ENCODE data around the gene ENPP1. TPM values are rescaled to one million over a fixed set of nuclear protein-coding genes. Genes with fewer than 3 reads are reported as not detected.

ENPP1 gene
- polyA plus RNA-seq, 1 of the 3 experiments (the other 2 are of a cell fraction), result not detected

DNA sequence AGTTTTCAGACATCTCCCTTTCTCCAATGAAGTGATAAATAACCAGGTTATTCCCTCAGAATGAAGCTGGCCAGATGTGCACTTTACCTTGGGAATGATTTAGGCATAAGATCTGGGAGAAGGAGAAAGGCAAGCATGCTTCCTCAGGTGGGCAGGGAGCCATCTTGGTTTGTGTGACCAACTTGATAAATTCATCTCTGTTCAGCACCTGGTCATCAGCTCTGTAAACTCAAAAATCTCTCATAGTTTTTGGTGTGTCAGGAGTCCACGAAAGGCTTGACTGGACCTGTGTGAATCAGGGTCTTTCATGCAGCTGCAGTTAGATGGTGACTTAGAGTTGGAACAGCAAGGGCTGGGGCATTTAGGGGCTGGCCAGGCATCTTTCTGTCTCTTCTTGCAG lies 24.5 kb downstream of the ENPP1 start:
- TF ChIP-seq RAD21 (IDR thresholded peaks at IDR 0.05; ENCODE audit: low read length) (no peak), YY1 (IDR thresholded peaks at IDR 0.05; ENCODE audit: low read depth) (no peak), GABPA (IDR thresholded peaks at IDR 0.05; ENCODE audit: low read depth) (no peak), ELF1 (IDR thresholded peaks at IDR 0.05) (no peak), FOXJ3 (CRISPR knock-in tag; IDR thresholded peaks at IDR 0.05) (no peak), IRF3 (IDR thresholded peaks at IDR 0.05; ENCODE audit: low read depth, low read length) (no peak), MXI1 (IDR thresholded peaks at IDR 0.05; ENCODE audit: low read depth, low read length) (no peak), NRF1 (IDR thresholded peaks at IDR 0.05; ENCODE audit: low read depth, low read length) (no peak), JUND (IDR thresholded peaks at IDR 0.05) (no peak), SIN3A (IDR thresholded peaks at IDR 0.05; ENCODE audit: borderline replicate concordance, low read depth, low read length) (no peak), NFIC (IDR thresholded peaks at IDR 0.05; ENCODE audit: borderline replicate concordance) (no peak), SMC3 (IDR thresholded peaks at IDR 0.05; ENCODE audit: low read depth, low read length) (no peak)
- TF ChIP-seq, protein P1, sequence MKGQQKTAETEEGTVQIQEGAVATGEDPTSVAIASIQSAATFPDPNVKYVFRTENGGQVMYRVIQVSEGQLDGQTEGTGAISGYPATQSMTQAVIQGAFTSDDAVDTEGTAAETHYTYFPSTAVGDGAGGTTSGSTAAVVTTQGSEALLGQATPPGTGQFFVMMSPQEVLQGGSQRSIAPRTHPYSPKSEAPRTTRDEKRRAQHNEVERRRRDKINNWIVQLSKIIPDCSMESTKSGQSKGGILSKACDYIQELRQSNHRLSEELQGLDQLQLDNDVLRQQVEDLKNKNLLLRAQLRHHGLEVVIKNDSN (IDR thresholded peaks at IDR 0.05; ENCODE audit: borderline replicate concordance, low read depth), result no peak
- TF ChIP-seq, protein P2, sequence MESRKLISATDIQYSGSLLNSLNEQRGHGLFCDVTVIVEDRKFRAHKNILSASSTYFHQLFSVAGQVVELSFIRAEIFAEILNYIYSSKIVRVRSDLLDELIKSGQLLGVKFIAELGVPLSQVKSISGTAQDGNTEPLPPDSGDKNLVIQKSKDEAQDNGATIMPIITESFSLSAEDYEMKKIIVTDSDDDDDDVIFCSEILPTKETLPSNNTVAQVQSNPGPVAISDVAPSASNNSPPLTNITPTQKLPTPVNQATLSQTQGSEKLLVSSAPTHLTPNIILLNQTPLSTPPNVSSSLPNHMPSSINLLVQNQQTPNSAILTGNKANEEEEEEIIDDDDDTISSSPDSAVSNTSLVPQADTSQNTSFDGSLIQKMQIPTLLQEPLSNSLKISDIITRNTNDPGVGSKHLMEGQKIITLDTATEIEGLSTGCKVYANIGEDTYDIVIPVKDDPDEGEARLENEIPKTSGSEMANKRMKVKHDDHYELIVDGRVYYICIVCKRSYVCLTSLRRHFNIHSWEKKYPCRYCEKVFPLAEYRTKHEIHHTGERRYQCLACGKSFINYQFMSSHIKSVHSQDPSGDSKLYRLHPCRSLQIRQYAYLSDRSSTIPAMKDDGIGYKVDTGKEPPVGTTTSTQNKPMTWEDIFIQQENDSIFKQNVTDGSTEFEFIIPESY (IDR thresholded peaks at IDR 0.05; ENCODE audit: borderline replicate concordance, low read depth), result no peak
- TF ChIP-seq, protein P3, sequence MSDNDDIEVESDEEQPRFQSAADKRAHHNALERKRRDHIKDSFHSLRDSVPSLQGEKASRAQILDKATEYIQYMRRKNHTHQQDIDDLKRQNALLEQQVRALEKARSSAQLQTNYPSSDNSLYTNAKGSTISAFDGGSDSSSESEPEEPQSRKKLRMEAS (IDR thresholded peaks at IDR 0.05; ENCODE audit: low read depth), result no peak
- TF ChIP-seq, protein P4, sequence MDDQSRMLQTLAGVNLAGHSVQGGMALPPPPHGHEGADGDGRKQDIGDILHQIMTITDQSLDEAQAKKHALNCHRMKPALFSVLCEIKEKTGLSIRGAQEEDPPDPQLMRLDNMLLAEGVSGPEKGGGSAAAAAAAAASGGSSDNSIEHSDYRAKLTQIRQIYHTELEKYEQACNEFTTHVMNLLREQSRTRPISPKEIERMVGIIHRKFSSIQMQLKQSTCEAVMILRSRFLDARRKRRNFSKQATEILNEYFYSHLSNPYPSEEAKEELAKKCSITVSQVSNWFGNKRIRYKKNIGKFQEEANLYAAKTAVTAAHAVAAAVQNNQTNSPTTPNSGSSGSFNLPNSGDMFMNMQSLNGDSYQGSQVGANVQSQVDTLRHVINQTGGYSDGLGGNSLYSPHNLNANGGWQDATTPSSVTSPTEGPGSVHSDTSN (IDR thresholded peaks at IDR 0.05), result no peak
- TF ChIP-seq, protein P5, sequence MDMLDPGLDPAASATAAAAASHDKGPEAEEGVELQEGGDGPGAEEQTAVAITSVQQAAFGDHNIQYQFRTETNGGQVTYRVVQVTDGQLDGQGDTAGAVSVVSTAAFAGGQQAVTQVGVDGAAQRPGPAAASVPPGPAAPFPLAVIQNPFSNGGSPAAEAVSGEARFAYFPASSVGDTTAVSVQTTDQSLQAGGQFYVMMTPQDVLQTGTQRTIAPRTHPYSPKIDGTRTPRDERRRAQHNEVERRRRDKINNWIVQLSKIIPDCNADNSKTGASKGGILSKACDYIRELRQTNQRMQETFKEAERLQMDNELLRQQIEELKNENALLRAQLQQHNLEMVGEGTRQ (IDR thresholded peaks at IDR 0.05; ENCODE audit: borderline replicate concordance, low read depth, low read length), result no peak
- CTCF ChIA-PET, result no interaction called here
- Histone ChIP-seq H4K20me1 (ENCODE audit: insufficient read depth) (no peaks in the 10 kb centered on the region), H3K4me1 (ENCODE audit: control insufficient read depth in 1 of 2, insufficient read depth in 2 of 2, low read depth in 1 of 2, low read length in 1 of 2) (no peaks in the 10 kb centered on the region), H3K9me2 (no peaks in the 10 kb centered on the region), H3F3A (replicated peaks; ENCODE audit: insufficient read depth) (no peaks in the 10 kb centered on the region), H3K4me3 (ENCODE audit: low read depth in 2 of 2, low read length in 1 of 2) (no peak overlapping the region), H3K9me3 (no peaks in the 10 kb centered on the region), H3K79me2 (ENCODE audit: insufficient read depth) (no peaks in the 10 kb centered on the region), H3K27me3 (ENCODE audit: insufficient read depth) (no peaks in the 10 kb centered on the region; the same call in 1 of the 2 replicates), H3K36me3 (replicated peaks in 1 of 2; ENCODE audit: control insufficient read depth in 1 of 2, insufficient read depth in 2 of 2, low read length in 1 of 2) (no peaks in the 10 kb centered on the region), H2AFZ (ENCODE audit: low read depth) (no peak overlapping the region), H3K9ac (no peak overlapping the region), H3K27ac (ENCODE audit: low read depth in 2 of 2, low read length in 1 of 2) (no peak overlapping the region), H3K4me2 (no peak overlapping the region)
- no peak for DNase-seq
- POLR2A ChIA-PET, result no interaction called here
- WGBS (ENCODE audit: low lambda C conversion rate), result 0% methylated on average over 1 of the region's 1 CpG

Data from SK-N-SH (cell line).